HuH-7 (cell line): ENCODE measurements around the gene CACNA1G.

ENCODE experiments used
- DNase-seq: peaks from one replicate; pipeline ENCODE4 v3.0.0; 2011; ENCODE audit warnings: low spot score

The CACNA1G gene

GRCh38 chr17:50613007-50613992 is 52.8 kb downstream of the CACNA1G start:
- DNase-seq: no peak

GRCh38 chr17:50614471-50615051 is 54.0 kb downstream of the CACNA1G start:
- DNase-seq: no peak

- no peak for DNase-seq
Measured at GRCh38 chr17:50615828-50616227, 55.3 kb downstream of the CACNA1G start.

DNA sequence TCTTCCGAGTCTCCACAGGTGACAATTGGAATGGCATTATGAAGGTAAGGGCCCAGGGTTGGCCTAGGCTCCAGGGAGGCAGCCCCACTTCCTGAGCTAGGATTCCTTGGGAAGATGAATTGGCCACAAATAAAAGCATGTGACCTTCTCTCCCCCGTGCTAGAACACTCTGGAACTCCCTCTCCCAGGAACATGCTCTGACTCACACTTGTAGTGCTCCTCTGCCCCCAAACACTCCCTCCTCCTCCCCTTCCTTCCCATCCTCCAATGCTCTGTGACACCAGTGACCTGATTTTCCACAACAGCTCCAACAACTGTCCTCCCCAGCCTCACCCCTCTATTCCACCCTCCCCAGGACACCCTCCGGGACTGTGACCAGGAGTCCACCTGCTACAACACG is 57.8 kb downstream of the CACNA1G start:
- DNase-seq: no peak

GRCh38 chr17:50618941-50619340 is 58.4 kb downstream of the CACNA1G start:
- DNase-seq: no peak

GRCh38 chr17:50619489-50619888 is 59.0 kb downstream of the CACNA1G start:
- no peak for DNase-seq

DNA sequence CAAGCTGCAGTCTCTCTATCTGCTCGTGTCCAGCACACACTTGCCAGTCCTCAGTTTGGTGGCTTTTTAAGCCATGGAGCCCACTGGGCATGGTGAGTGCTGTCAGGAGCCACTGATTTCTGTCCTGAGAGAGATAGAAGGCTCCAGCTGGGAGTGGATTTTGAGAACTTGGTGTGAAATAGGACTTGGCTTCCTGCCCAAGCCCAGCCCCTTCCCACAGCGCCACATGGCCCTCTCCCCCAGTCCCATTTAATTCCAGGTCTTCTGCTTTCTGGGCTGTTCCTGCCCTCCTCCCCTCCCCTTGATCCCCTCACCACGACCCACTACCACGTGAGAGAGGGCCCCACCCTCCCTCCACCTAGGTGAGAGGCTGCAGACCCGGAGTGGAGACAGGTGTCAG is 59.7 kb downstream of the CACNA1G start:
- no peak for DNase-seq

GRCh38 chr17:50620858-50621257 is 60.3 kb downstream of the CACNA1G start:
- DNase-seq: peak; percentile 74

DNA sequence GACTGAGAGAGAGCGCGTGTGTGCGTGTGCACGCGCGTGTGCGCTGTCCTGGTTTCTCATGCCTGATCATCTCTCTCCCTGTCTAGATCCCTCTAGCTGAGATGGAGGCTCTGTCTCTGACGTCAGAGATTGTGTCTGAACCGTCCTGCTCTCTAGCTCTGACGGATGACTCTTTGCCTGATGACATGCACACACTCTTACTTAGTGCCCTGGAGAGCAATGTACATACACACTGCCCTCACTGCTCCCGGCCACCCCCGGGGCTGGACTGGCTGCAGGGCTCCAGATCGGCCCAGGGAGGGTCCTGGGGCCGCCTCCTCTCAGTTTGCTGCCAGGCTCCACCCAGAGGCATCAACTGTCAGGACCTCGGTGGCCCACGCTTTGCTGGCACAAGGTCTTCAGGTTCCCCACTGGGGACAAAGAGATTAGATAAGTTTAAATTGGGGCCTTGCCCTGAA is 61.1 kb downstream of the CACNA1G start:
- DNase-seq: no peak

DNA sequence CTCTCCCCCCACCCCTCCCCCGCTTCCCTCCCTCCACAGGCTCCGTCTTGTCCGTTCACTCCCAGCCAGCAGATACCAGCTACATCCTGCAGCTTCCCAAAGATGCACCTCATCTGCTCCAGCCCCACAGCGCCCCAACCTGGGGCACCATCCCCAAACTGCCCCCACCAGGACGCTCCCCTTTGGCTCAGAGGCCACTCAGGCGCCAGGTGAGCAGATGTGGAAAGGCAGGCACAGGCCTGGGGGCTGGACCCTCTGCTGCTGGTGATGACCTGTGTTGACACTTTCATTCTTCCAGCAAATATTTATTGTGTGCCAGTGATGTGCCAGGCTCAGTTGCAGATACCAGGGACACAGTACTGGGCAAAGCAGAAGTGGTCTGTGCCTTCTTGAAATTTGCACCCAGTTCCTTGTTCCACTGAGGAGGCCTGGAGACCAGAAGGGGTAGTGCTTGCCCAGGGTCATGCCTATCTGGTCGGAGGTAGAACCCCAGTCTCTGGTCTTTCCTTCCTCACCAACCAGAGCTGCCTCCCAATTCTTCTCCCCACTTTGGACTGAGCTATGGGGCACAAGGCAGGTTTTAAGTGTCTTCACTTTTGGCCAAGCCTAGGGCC is 63.9 kb downstream of the CACNA1G start:
- DNase-seq: no peak

- no peak for DNase-seq
Measured at GRCh38 chr17:50625032-50625871, 64.7 kb downstream of the CACNA1G start.

GRCh38 chr17:50626037-50626574 is 65.6 kb downstream of the CACNA1G start:
- DNase-seq: peak; percentile 94

DNA sequence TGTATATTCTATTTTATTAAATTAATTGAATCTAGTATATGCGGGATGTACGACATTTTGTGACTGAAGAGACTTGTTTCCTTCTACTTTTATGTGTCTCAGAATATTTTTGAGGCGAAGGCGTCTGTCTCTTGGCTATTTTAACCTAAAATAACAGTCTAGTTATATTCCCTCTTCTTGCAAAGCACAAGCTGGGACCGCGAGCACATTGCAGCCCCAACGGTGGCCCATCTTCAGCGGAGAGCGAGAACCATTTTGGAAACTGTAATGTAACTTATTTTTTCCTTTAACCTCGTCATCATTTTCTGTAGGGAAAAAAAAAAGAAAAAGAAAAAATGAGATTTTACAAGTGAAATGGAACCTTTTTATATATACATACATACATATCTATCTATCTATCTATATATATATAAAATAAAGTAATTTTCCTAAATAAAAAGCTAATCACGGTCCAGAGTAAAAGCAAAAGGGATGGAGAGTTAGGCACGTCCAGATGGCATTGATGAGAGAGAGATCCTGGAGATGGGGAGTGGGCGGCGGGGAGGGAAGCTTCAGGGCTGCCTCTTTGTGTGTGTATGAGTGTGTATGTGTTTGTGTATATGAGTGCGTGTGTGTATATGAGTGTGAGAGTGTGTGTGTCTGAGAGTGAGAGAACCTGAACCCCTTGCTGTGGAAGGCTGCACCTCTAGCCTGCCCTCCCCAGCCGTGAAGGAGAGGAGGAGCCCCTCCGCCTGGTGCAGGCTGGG is 66.7 kb downstream of the CACNA1G start:
- no peak for DNase-seq

DNA sequence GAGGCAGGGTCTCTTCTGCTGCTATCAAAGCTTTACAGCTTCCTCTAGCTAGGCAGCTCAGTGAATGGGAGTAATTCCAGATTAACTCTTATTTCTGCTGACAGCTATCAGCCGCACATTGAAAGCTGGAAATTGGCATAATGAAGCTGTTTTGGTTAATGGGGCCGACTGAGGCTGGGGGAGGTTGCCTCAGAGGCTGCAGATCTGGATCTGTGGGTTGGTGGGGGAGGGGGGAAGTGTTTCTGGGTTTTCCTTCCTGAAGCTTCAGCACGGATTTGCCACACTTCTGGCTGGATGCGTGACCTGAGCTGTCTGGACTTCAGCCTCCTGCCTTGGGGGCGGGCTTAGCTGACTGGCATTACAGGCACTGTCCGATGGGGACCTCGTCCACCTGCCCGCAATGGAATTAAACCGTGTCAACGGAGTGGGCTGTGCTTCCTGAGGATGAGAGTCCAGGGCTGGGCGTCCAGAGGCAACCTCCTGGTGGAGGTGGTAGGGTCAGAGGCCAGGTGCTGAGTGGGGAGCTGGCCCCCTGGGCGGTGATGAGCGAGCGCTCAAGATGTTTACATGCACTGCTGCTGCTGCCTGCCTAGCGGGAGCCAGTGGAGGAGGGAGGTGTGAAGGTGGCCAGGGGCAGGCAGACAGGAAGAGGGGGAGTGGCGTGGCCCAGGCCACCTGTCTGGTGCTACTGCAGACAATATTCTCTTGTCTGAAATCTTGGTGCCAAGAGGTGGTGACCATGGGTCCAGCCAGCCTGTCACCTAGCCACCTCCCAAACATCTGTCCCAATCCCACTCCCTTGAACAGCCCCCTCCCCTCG is 67.5 kb downstream of the CACNA1G start:
- peak; percentile 88 for DNase-seq

- DNase-seq: no peak
Measured at GRCh38 chr17:50629902-50630301, 69.4 kb downstream of the CACNA1G start.

GRCh38 chr17:50630524-50631194 is 70.1 kb downstream of the CACNA1G start:
- DNase-seq: peak; percentile 88

DNA sequence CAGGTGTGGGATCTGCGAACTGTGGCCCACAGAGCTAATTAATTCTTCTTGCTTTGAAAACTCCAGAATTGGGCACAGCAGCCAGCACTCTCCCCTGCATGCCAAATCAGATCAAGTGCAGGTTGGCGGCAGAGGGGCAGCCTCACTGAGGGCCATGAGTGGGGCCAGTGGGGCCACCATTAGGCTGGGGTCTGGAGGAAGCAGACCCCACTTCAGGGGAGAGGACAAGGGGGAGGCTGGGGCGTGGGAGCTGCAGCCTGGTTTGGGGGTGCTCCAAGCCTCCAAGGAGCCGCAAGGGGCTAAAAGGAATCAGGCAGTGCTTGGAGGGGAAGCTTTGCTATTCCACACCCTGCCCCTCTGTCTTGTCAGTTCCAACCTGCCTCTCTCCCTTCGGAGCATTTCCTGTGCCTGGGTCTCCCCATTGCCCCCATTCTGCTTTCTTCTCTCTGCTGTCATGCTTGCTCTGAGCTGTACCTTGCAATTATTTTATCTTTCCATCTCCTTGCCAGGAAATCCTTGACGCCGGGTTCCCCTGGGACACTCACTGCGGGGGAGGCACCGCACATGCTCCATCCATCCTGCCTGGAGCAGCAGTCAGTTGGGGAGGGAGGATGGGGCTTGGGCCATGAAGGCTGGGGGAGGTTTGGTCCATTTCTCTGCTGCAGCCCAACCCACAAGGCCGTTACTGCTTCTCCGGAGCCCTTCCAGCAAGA is 70.8 kb downstream of the CACNA1G start:
- no peak for DNase-seq

DNA sequence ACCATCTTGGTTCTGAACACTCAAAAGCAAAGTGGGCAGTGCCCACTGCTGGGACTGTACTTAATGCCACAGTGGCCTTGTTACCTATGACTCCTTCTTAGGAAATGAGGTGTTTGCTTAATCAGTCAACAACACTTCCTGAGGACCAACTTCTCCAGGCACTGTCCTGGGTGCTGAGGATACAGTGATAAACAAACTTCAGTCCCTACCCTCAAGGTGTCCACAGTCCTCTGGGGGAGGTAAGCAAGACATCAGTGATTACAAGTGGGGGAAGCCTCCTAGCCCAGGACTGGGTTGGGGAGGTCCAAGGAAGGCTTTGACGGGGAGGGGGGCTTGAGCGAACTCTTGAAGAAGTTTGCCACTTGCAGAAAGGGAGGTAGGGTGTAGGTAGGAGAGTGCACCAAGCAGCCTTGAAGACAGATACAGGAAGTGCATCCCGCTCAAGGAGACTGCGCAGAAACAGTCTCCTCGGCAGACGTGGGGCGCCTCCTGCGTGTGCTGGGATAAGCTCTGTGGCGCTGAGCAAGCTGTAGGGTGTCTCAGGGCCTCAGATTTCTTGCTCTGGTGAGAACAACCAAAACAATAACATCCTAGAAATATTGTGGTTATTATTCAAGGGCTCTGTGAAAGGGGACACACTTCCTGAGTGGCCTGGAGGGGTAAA is 71.5 kb downstream of the CACNA1G start:
- DNase-seq: no peak
